OCI-LY3 (cell line): ENCODE measurements around the gene LY6G6C.
A peak's percentile ranks its signal among the peaks of the same experiment; 100 is the strongest.

Experiments used
- H2AFZ ChIP-seq: fragments of 200-600, 300-600 bp; shearing (Covaris generic); 2 replicates; pipeline ENCODE4 v1.6.0; 2014; ENCODE audit warnings: antibody characterized with exemption, low read depth, low read length
- H3K27ac ChIP-seq: fragments of 200-600, 300-600 bp; sonication (generic); 2 replicates; pipeline ENCODE4 v1.5.1; 2014; ENCODE audit warnings: mild to moderate bottlenecking, low read length, moderate library complexity, mixed read lengths
- H3K27me3 ChIP-seq: fragments of 200-600, 300-600 bp; sonication (generic); 2 replicates; pipeline ENCODE4 v1.6.1; 2014; ENCODE audit warnings: low read depth, low read length, mixed read lengths
- H3K36me3 ChIP-seq: fragments of 200-600, 300-600 bp; sonication (generic); replicated peaks from 2 replicates; pipeline ENCODE3; 2014; ENCODE audit warnings: low read depth, low read length, mixed read lengths
- H3K4me1 ChIP-seq: fragments of 300-600, 200-600 bp; sonication (generic); 2 replicates; pipeline ENCODE4 v1.6.1; 2014; ENCODE audit warnings: low read length, mixed read lengths
- H3K4me2 ChIP-seq: fragments of 200-600, 300-600 bp; sonication (generic); 2 replicates; pipeline ENCODE4 v1.6.1; 2014; ENCODE audit warnings: low read length, mixed read lengths
- H3K4me3 ChIP-seq: fragments of 300-600, 200-600 bp; sonication (generic); 2 replicates; pipeline ENCODE4 v1.5.1; 2014; ENCODE audit warnings: antibody characterized with exemption, mild to moderate bottlenecking, low read length, moderate library complexity
- H3K79me2 ChIP-seq: fragments of 300-600, 200-600 bp; shearing (Covaris generic); 2 replicates; pipeline ENCODE4 v1.6.1; 2014; ENCODE audit warnings: mild to moderate bottlenecking, low read length, mixed read lengths
- H3K9ac ChIP-seq: fragments of 300-600, 200-600 bp; shearing (Covaris generic); 2 replicates; pipeline ENCODE4 v1.6.0; 2014; ENCODE audit warnings: mild to moderate bottlenecking, low read length, moderate library complexity
- H3K9me3 ChIP-seq: fragments of 200-600, 300-600 bp; shearing (Covaris generic); 2 replicates; pipeline ENCODE4 v1.6.1; 2014; ENCODE audit warnings: low read length, mixed read lengths; ENCODE audit not compliant: insufficient read depth
- H4K20me1 ChIP-seq: fragments of 200-600, 300-600 bp; sonication (generic); 2 replicates; pipeline ENCODE4 v1.6.1; 2016; ENCODE audit warnings: low read length, mixed read lengths; ENCODE audit not compliant: insufficient read depth
- CTCF ChIP-seq: fragments of 200-600, 300-600 bp; sonication (generic); IDR thresholded peaks from 2 replicates; pipeline ENCODE4 v1.5.1; 2014; ENCODE audit warnings: antibody characterized with exemption, low read length, low read depth
- EZH2phosphoT487 ChIP-seq: fragments of 200-600 bp; shearing (Covaris generic); IDR thresholded peaks from 2 replicates; pipeline ENCODE4 v1.6.1; 2018; ENCODE audit warnings: antibody characterized with exemption, mixed run types, low read depth

Gene LY6G6C

GRCh38 chr6:31728767-31729514 is 7.4 kb upstream of the LY6G6C start, which contains the start of gene DDAH2:
Gene DDAH2, minus strand, starts transcription at chr6:31729299. Its CDS starts 138 bp downstream, at chr6:31729161.
- peaks cover 6% of the 10 kb centered on the region for H3K79me2 ChIP-seq
- H3K9ac ChIP-seq, result no peak within 1 kb of the TSS
- peak within 1 kb of the TSS; percentile 48; the same call in 1 of the 2 replicates for H3K4me2 ChIP-seq
- H2AFZ ChIP-seq, result no peak within 1 kb of the TSS
- no peaks in the 10 kb centered on the region for H3K9me3 ChIP-seq
- no peak within 1 kb of the TSS for H3K4me3 ChIP-seq
- peaks cover 42% of the 10 kb centered on the region for H3K36me3 ChIP-seq
- H3K27ac ChIP-seq, result peak within 1 kb of the TSS; percentile 75
- H3K27me3 ChIP-seq, result no peaks in the 10 kb centered on the region
- H4K20me1 ChIP-seq, result peaks cover 7% of the 10 kb centered on the region
- H3K4me1 ChIP-seq, result peaks cover 30% of the 10 kb centered on the region
- TF ChIP-seq EZH2phosphoT487 (no peak), CTCF (no peak; the same call in 1 of the 2 replicates)

- peak overlapping the region; percentile 75 for H3K27ac ChIP-seq
- peak overlapping the region; percentile 48 for H3K4me2 ChIP-seq
- H3K4me3 ChIP-seq, result no peak overlapping the region
- H3K79me2 ChIP-seq, result no peaks in the 10 kb centered on the region
- peaks cover 33% of the 10 kb centered on the region for H3K36me3 ChIP-seq
- no peak for TF ChIP-seq EZH2phosphoT487
- TF ChIP-seq CTCF, result no peak
- H3K27me3 ChIP-seq, result no peaks in the 10 kb centered on the region
- H3K9me3 ChIP-seq, result no peaks in the 10 kb centered on the region
- H4K20me1 ChIP-seq, result 0 out of 2 replicates have a peak, but pooled peaks cover 5% of the 10 kb centered on the region
- H3K9ac ChIP-seq, result 0 out of 2 replicates have a peak overlapping the region, but pooled peaks have one; percentile 18
- H2AFZ ChIP-seq, result no peak overlapping the region
- H3K4me1 ChIP-seq, result peaks cover 30% of the 10 kb centered on the region
These were observed 6.4 kb upstream of the LY6G6C start for GRCh38 chr6:31727717-31728671.

GRCh38 chr6:31727034-31727716 is 5.6 kb upstream of the LY6G6C start:
- Histone ChIP-seq H3K4me3 (no peak overlapping the region), H3K9me3 (no peaks in the 10 kb centered on the region), H3K36me3 (peaks cover 32% of the 10 kb centered on the region), H3K4me1 (peaks cover 30% of the 10 kb centered on the region), H3K9ac (no peak overlapping the region), H3K27me3 (no peaks in the 10 kb centered on the region), H4K20me1 (0 out of 2 replicates have a peak, but pooled peaks cover 5% of the 10 kb centered on the region), H3K4me2 (peak overlapping the region; percentile 48), H3K27ac (peak overlapping the region; percentile 75), H2AFZ (no peak overlapping the region), H3K79me2 (no peaks in the 10 kb centered on the region)
- TF ChIP-seq CTCF (no peak), EZH2phosphoT487 (no peak)
